ENCODE data around the gene LMO4. TPM values are rescaled to one million over a fixed set of nuclear protein-coding genes. Genes with fewer than 3 reads are reported as not detected.
A peak's percentile ranks its signal among the peaks of the same experiment; 100 is the strongest.

Gene LMO4
- total RNA-seq, 1 experiment from 2014 or later: 88.9 TPM

- TF ChIP-seq ARID4B (CRISPR knock-in tag; IDR thresholded peaks at IDR 0.05; ENCODE audit: borderline replicate concordance) (no peak), RORB (CRISPR knock-in tag; IDR thresholded peaks at IDR 0.05) (no peak), SMAD4 (CRISPR knock-in tag; IDR thresholded peaks at IDR 0.05) (no peak)
Observed at GRCh38 chr1:87334351-87335174, 5.9 kb downstream of the LMO4 start (continued).

GRCh38 chr1:87335175-87335884, 6.7 kb downstream of the LMO4 start:
- ATAC-seq: peak; percentile 10
- H3K36me3 Mint-ChIP-seq: peaks cover 51% of the 10 kb centered on the region
- peak overlapping the region; percentile 85 for H3K4me3 Mint-ChIP-seq
- peaks cover 60% of the 10 kb centered on the region for H3K4me1 Mint-ChIP-seq
- TF ChIP-seq E2F4 (CRISPR knock-in tag; IDR thresholded peaks at IDR 0.05; ENCODE audit: borderline replicate concordance, low read depth) (no peak), FOXP1 (CRISPR knock-in tag; IDR thresholded peaks at IDR 0.05; ENCODE audit: borderline replicate concordance) (0 out of 2 replicates have a peak, but pooled peaks have one; percentile 32), CTCF (IDR thresholded peaks at IDR 0.05) (no peak), GRHL2 (CRISPR knock-in tag; IDR thresholded peaks at IDR 0.05; ENCODE audit: insufficient replicate concordance, severe bottlenecking) (no peak), MLX (CRISPR knock-in tag; IDR thresholded peaks at IDR 0.05) (no peak), ESRRA (CRISPR knock-in tag; IDR thresholded peaks at IDR 0.05; ENCODE audit: borderline replicate concordance) (no peak), ZNF416 (CRISPR knock-in tag; IDR thresholded peaks at IDR 0.05) (0 out of 2 replicates have a peak, but pooled peaks have one; percentile 79), CREM (CRISPR knock-in tag; IDR thresholded peaks at IDR 0.05) (no peak), TEAD4 (CRISPR knock-in tag; IDR thresholded peaks at IDR 0.05) (no peak), JAZF1 (CRISPR knock-in tag; IDR thresholded peaks at IDR 0.05) (no peak), ZNF121 (CRISPR knock-in tag; IDR thresholded peaks at IDR 0.05) (no peak), ETV6 (CRISPR knock-in tag; IDR thresholded peaks at IDR 0.05) (peak; percentile 55; the same call in 1 of the 2 replicates), ZNF671 (CRISPR knock-in tag; IDR thresholded peaks at IDR 0.05) (0 out of 2 replicates have a peak, but pooled peaks have one; percentile 24), ZNF423 (CRISPR knock-in tag; IDR thresholded peaks at IDR 0.05) (peak; percentile 89), MYBL2 (CRISPR knock-in tag; IDR thresholded peaks at IDR 0.05) (no peak), ZBTB43 (CRISPR knock-in tag; IDR thresholded peaks at IDR 0.05) (no peak), SP1 (CRISPR knock-in tag; conservative IDR thresholded peaks at IDR 0.05) (0 out of 2 replicates have a peak, but pooled peaks have one; percentile 37), HMGA2 (CRISPR knock-in tag; IDR thresholded peaks at IDR 0.05) (no peak), E2F5 (CRISPR knock-in tag; IDR thresholded peaks at IDR 0.05) (no peak)
- ChIA-PET POLR2A (interaction anchor here (1.3 to 2.0 kb wide), 3 partner anchors 11 to 26 kb away, joined by 3 to 5 read pairs (median 5); no protein-coding TSS in a partner anchor), CTCF (interaction anchor here (0.7 to 3.0 kb wide), 13 partner anchors 9 to 695 kb away, joined by 3 to 21 read pairs (median 5); no protein-coding TSS in a partner anchor)
- H3K27ac Mint-ChIP-seq: no peak overlapping the region
- no peaks in the 10 kb centered on the region for H3K27me3 Mint-ChIP-seq (ENCODE audit: low read depth)
- DNase-seq (ENCODE audit: low spot score): peak; percentile 60
- no peaks in the 10 kb centered on the region for H3K9me3 Mint-ChIP-seq

Data from WTC11 (cell line).